ENCODE results near the gene CENPM. TPM values are rescaled to one million over a fixed set of nuclear protein-coding genes. Genes with fewer than 3 reads are reported as not detected.

The CENPM gene
- total and polyA plus RNA-seq, 2 experiments from 2014 or later: 50.0 to 61.6 TPM

- Mint-ChIP-seq H3K27ac (no peak overlapping the region), H3K36me3 (ENCODE audit: low read depth) (peaks cover 17% of the 10 kb centered on the region), H3K9me3 (peaks cover 6% of the 10 kb centered on the region), H3K4me3 (no peak overlapping the region), H3K27me3 (ENCODE audit: insufficient read depth, low read depth, poor library complexity) (peaks cover 50% of the 10 kb centered on the region), H3K4me1 (peaks cover 12% of the 10 kb centered on the region; the same call in 2 of the 3 replicates)
- H3K9me2 ChIP-seq (ENCODE audit: insufficient read depth): no peaks in the 10 kb centered on the region
- H3K36me3 ChIP-seq (ENCODE audit: insufficient read depth): no peaks in the 10 kb centered on the region
- H3K4me1 ChIP-seq (ENCODE audit: insufficient read depth): peaks cover 8% of the 10 kb centered on the region; the same call in 1 of the 2 replicates
- no peak overlapping the region for H2AFZ ChIP-seq
- H3K4me3 ChIP-seq: no peak overlapping the region
- H3K4me2 ChIP-seq: no peak overlapping the region
- peak; percentile 7 for DNase-seq (ENCODE audit: low spot score)
- H4K20me1 ChIP-seq (replicated peaks; ENCODE audit: insufficient read depth): peaks cover 5% of the 10 kb centered on the region
- no peak overlapping the region for H3K27ac ChIP-seq (ENCODE audit: low read depth)
- peaks cover 45% of the 10 kb centered on the region for H3K27me3 ChIP-seq (ENCODE audit: insufficient read depth)
- ATAC-seq: no peak
- H3F3A ChIP-seq (replicated peaks; ENCODE audit: low read depth): peaks cover 20% of the 10 kb centered on the region
- TF ChIP-seq POLR2AphosphoS5 (IDR thresholded peaks at IDR 0.05; ENCODE audit: low read depth): peak; percentile 38; the same call in 1 of the 2 replicates
- TF ChIP-seq CTCF (conservative IDR thresholded peaks at IDR 0.05; ENCODE audit: low read depth in 2 of 2): no peak
- TF ChIP-seq CREB1 (CRISPR knock-in tag; IDR thresholded peaks at IDR 0.05; ENCODE audit: low read depth): no peak
- no peak for TF ChIP-seq NANOG (IDR thresholded peaks at IDR 0.05; ENCODE audit: borderline replicate concordance)
- no peak for TF ChIP-seq REST (IDR thresholded peaks at IDR 0.05; ENCODE audit: unreplicated experiment)
- no peak for TF ChIP-seq ZNF331 (CRISPR knock-in tag; IDR thresholded peaks at IDR 0.05; ENCODE audit: low read depth)
- H3K79me2 ChIP-seq (replicated peaks; ENCODE audit: insufficient read depth): no peaks in the 10 kb centered on the region
These were observed 39.2 kb downstream of the CENPM start for GRCh38 chr22:41907436-41908401.

- H3K4me3 ChIP-seq: no peak overlapping the region
- no peak overlapping the region for H3K4me2 ChIP-seq
- no peak for TF ChIP-seq REST (IDR thresholded peaks at IDR 0.05; ENCODE audit: unreplicated experiment)
- ATAC-seq: no peak
- peaks cover 5% of the 10 kb centered on the region for H4K20me1 ChIP-seq (replicated peaks; ENCODE audit: insufficient read depth)
- no peaks in the 10 kb centered on the region for H3K36me3 ChIP-seq (ENCODE audit: insufficient read depth)
- Mint-ChIP-seq H3K4me1 (peaks cover 12% of the 10 kb centered on the region; the same call in 2 of the 3 replicates), H3K9me3 (peaks cover 6% of the 10 kb centered on the region), H3K36me3 (ENCODE audit: low read depth) (peaks cover 24% of the 10 kb centered on the region), H3K27me3 (ENCODE audit: insufficient read depth, low read depth, poor library complexity) (peaks cover 42% of the 10 kb centered on the region), H3K4me3 (no peak overlapping the region), H3K27ac (no peak overlapping the region)
- DNase-seq (ENCODE audit: low spot score): no peak
- peaks cover 36% of the 10 kb centered on the region for H3K27me3 ChIP-seq (ENCODE audit: insufficient read depth)
- H2AFZ ChIP-seq: no peak overlapping the region
- H3K79me2 ChIP-seq (replicated peaks; ENCODE audit: insufficient read depth): no peaks in the 10 kb centered on the region
- H3F3A ChIP-seq (replicated peaks; ENCODE audit: low read depth): peaks cover 20% of the 10 kb centered on the region
- H3K9me2 ChIP-seq (ENCODE audit: insufficient read depth): no peaks in the 10 kb centered on the region
- no peak overlapping the region for H3K27ac ChIP-seq (ENCODE audit: low read depth)
- H3K4me1 ChIP-seq (ENCODE audit: insufficient read depth): peaks cover 8% of the 10 kb centered on the region; the same call in 1 of the 2 replicates
These were observed 40.1 kb downstream of the CENPM start for GRCh38 chr22:41906822-41907221.

Data from GM23338 (cell line).